HG03066 (cell line): Measurements from ENCODE around the gene NACC2.

Source experiments
- ATAC-seq: cut with Tn5 transposase; IDR thresholded peaks from one replicate; pipeline ENCODE4 v1.9.1; 2021; ENCODE audit warnings: low read depth; ENCODE audit not compliant: unreplicated experiment

The NACC2 gene

DNA sequence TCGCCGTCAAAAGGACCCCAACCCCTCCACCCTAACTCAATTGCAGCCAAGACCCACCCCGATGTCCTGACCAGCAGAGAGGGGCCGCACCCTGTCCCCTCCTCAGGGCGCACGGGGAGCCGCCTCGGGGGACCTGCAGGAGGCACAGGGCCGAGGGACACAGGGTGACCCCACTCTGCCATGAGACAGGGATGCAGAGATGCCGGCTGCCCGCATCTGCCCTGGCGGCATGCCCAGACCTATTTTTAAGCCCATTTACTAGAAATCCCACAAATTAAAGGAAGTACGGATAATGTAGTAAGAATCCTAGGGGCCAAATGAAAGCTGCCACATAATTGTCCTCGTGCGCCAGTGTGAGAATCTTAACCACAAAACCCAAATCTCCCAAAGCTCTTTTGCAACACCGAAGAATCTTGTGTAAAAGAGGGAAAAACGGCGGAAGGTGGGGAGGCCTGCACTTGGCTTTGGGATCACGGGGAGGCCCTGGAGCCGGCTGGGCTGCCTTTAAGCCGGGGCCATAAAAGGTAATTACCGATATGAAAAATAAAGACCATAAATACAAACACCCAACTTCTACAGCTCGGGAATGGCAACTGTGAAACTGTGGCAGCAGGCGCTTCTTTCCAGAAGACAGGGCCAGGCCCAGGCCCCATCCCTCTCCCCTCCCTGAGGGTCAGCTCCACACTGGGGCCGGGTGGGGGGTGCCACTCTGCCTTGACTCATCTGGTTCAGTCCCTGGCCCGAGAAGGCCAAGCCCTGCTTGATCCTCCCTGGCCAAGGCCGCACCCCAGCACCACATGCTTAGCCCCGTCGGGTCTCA lies 35.0 kb downstream of the NACC2 start:
- ATAC-seq, result no peak

DNA sequence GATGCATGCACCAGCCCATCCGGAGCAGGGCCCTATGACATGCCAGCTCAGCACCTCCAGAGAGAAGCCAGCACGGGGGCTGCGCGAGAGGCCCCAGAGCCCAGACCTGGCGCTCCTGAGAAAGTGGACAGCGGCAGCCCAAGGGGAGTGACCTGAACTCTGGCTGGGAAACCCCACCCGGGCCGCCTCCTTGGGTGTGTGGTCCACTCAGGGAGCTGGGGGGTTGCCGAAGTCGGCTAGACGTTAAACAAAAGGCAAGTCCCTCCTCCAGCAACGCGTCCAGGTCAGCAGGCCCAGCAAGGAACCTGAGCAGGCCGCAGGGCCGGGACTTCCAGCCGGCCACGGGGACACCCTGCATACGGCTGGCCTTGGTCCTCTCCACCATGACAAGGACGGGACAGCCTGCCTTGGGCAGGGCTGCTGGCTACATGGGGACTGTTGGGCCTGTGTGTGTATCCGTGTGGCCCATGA lies 35.7 kb downstream of the NACC2 start:
- ATAC-seq, result no peak

- ATAC-seq, result no peak
Measured at GRCh38 chr9:136058801-136059302, 36.2 kb downstream of the NACC2 start.

DNA sequence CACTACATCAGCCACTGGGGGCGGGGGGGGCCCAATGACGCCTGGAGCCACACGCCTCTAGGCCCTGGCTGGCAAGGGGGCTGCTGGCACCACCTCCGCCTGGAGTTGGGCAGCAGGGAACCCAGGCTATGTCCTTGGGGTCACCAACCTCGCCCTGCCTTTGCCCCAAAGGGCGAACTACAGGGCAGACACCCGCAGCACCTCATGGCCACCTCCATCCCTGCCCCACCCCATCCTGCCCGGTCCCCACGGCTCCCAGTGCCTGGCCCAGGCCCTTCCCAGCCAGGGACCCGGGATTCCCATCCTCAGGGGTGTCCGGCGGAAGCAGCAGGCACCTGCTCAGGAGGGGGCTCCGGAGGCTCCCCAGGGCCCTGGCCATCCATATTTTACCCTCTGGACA lies 37.0 kb downstream of the NACC2 start:
- no peak for ATAC-seq

GRCh38 chr9:136057236-136058081 lies 37.6 kb downstream of the NACC2 start:
- no peak for ATAC-seq

DNA sequence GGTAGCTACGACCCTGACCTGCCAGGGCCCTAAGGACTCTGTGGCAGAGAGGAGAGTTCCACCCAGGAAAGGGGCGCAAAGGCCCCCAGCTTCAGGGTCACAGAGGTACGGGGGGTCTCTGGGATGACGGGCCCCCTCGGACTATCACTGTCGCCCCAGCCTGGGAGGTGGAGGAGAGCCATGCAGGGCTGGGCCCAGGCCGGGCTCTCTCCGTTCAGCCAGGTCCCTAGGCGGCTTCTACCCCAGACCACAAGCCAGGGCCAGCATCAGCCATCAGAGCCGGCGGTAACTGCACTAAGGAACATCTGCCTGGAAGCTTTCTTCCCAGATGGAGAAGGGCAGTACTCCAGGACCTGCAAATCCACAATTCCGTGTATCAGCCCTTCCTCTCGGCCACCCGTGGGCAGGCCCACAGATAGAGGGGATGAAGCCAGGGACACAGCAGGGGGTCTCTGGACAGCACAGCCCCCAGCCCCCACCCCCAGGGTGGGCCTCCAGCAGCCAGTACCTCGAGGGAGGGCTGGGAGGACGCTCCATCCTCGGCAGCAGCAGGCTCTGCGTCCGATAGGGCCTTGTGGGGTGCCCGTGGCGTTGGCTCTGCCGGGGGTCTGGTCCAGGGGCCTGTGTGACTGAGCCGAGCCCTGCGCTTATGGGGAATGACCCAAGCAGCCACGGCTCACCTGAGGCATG lies 38.4 kb downstream of the NACC2 start:
- no peak for ATAC-seq

DNA sequence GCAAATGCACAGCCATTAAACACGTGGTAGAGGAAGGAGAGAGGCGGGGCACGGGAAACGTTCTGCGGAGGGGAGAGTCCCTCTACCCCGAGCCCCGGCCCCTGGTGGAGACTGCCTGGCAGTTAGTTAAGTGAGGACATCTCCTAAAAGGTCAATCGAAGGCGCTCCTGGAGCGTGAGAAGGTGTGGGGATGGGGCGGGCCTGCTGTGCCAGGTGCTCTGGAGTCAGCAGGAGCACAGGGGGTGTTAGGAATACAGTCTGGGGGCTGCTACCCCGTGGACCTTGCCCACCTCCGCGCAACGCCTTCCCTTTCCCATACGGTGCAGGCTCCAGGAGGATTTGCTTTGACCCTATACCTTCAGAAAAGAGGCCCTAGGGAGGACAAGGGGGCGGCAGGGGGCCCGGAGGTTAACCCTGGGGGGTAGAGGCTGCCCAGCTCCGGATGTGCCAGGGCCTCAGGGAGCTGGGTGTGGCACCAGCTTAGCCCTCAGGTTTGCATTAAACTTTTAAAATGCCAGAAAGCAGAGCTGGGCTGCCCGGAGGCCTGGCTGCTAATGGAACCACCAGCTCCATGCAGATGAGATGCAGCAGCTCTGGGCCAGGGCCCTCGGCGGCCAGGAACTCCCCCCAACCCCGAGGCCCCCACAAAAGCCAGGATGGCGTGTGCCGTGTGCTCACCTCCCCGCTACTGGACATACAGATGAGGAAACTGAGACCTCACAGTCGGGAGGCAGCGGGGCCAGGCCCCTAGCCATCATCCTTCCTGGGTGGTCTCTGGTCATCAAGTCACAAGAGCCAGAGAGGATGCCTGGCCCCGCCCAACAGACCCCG lies 39.2 kb downstream of the NACC2 start:
- no peak for ATAC-seq

DNA sequence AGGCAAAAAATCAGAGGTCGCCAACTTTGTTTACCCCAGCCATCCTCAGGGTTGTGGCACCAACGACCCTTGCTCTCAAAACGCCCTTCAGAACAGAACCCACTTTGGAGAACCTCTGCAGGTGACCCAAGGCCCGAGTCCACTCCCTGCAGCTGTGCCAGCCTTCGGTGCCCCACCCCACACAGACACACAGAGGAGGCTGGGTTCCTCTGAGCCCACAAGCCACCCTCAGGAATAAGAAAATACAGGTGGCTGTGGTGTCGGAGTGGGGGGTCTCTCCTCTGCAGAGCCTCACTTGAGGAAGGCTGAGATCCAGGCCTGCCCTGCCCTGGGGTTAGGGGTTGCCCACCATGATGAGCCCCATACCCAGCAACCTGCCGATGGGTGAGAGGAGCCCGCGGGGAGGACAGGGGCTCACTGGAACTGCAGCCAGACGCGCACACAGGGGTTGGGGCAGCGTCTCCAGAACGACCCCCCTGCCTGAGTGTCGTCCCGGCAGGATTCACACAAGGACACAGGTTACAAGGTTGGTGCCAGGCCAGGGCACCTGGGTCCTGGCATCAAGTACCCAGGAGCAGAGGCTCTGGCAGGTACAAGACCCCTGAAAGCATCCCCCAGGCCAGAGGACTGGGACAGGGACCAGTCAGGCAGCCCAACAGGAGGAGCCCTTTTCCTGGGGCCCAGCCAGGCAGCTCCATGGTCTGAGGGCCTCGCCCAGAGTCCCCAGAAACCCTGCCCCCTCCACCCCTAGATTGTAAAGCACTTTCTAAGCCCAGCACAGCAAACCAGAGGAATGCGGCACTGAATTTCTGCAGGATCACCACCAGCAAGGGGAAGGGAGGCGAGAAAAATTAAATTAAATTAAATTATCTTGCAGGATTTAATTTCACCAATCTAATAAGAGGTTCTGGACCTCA lies 40.0 kb downstream of the NACC2 start:
- ATAC-seq, result no peak

DNA sequence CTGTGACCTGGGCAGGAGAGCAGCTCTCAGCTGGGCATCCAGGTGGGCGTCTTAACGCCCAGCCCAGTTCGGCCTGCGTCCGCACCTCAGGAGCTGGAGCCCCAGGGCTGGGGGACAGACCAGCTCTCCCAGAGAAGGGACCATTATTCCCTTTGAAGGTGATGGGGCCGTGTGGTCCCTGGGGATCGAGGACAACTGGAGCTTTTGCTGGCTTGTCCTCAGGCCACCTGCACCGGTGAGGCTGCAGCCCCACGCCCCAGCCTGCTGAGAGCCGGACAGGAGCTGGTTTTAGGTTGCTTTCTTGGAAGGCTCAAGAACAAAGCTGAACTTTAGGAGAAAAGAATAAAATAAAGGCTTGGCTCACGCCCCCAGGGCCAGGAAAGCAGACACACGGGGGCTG lies 40.9 kb downstream of the NACC2 start:
- no peak for ATAC-seq

DNA sequence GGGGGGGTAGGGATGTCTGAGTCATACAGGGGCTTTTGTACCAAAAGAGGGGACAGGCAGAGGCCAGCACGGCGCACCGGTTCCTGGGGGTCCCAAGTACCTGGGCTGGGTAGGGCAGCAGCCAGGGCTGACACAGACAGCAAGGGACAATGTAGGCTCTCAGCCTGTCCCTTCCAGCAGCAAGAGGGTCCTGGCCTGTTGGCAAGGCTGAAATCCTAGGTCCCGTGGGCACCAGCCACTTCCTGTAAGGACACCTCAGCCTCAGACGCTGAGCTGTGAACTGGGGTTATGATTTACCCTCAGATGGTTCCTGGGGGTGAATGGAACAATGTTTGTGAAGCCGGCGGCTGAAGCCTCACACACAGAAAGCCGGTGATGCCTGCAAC lies 41.3 kb downstream of the NACC2 start:
- ATAC-seq, result no peak

- no peak for ATAC-seq
Measured at GRCh38 chr9:136052991-136053756, 41.9 kb downstream of the NACC2 start.

DNA sequence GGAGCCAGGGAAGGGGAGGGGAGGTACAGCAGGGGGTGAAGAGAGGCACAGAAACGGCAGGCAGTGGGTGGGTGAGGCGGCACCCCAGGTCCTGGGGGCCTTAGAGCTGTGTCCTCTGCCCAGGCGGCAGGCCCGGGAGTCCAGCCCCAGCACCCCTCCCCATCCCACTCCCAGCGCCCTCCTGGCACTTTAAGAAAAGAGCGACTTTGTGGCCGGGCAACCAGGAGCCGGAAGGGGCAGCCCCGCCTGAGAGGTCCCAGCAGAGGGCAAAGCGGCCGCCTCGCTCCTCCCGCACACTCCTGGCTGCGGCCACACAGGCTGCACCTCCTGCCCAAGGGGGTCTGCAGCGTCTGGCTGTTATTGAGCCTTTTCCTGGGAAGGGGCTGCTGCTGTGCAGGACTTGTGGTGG lies 42.6 kb downstream of the NACC2 start:
- ATAC-seq, result no peak

GRCh38 chr9:136051837-136052471 lies 43.1 kb downstream of the NACC2 start:
- no peak for ATAC-seq

- no peak for ATAC-seq
Measured at GRCh38 chr9:136051453-136051836, 43.6 kb downstream of the NACC2 start.

DNA sequence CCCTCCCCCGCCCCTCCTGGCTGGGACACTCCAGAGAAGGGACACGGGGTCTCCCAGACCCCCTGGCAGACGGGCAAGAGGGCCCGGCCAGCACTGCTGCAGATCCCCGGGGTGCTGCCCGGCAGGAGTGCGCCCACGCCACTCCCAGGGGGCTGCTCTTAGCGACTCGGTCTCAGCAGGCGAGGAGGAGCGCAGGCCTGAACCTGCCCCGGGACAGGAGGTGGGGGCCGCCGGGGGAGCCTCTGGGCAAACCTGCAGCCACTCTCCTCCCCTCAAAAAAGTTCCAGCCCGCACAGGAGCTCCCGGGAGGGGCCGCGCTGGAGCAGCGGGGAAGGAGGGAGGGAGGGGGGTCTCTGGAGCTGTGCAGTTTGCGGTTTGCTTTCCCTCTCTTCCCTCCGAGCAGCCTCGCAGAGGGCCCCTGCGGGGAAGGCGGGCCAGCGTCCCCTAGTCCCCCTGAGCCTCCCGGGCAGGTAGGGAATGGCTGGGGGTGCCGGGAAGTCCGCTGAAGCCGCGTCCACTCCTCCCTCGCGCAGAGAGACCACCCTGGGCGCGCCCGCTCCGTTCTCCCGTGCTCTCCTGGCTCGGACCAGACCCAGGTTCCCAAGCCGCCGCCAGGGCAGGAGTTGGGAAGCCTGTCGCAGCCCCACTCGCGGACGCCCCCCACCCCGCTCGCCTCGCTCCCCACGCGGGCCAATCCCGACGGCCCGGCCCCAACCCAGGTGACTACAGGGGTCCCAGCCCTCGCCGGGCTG lies 44.2 kb downstream of the NACC2 start:
- no peak for ATAC-seq

GRCh38 chr9:136050266-136050700 lies 44.8 kb downstream of the NACC2 start:
- ATAC-seq, result no peak
